Endothelial cell of umbilical vein (primary cell): ENCODE results near the gene KCTD1. TPM values are rescaled to one million over a fixed set of nuclear protein-coding genes. Genes with fewer than 3 reads are reported as not detected.

ENCODE experiments used
- BruUV-seq: library from RNA; stranded (reverse); fragments of 400-500 nt; replicated peaks from 2 replicates; lab custom pipeline; 2021; lab: Mats Ljungman, UMichigan
- CTCF ChIA-PET: fragments of 300-600, 350-600 bp; sonication (Branson Sonifier 250); formaldehyde crosslinking; loops from one replicate; lab custom pipeline; 2021; ENCODE audit warnings: antibody characterized with exemption, inconsistent platforms; lab: Charles Lee
- POLR2A ChIA-PET: fragments of 300-600, 350-600 bp; sonication (Branson Sonifier 250); formaldehyde crosslinking; loops from one replicate; lab custom pipeline; 2021; ENCODE audit warnings: antibody characterized with exemption, inconsistent platforms; lab: Charles Lee
- DNase-seq: peaks from one replicate; pipeline ENCODE4 v3.0.0-alpha.2; 2011; ENCODE audit warnings: low read depth, low spot score
- FAIRE-seq: peaks from 2 replicates; lab custom pipeline; 2011; peaks lifted over from hg19 to GRCh38; lab: Jason Lieb, UNC
- H2AFZ ChIP-seq: 2 replicates; pipeline ENCODE4 v1.6.0; 2012; ENCODE audit warnings: low read depth, low read length, control low read depth, inconsistent platforms
- H3K27ac ChIP-seq: 2 replicates; pipeline ENCODE4 v1.5.1; 2011; ENCODE audit warnings: low read depth, mild to moderate bottlenecking, control low read depth, low read length, moderate library complexity; ENCODE audit not compliant: insufficient read depth
- H3K27me3 ChIP-seq, 2 experiments: 2 replicates each; pipeline versions ENCODE4 v1.6.0 to v1.6.1; 2011; ENCODE audit warnings: low read length in 2 of 2, mixed read lengths in 1 of 2; ENCODE audit not compliant: control insufficient read depth in 2 of 2, insufficient read depth in 2 of 2
- H3K36me3 ChIP-seq, 2 experiments: 2 replicates in 1 of 2; 3 replicates in 1 of 2; pipeline ENCODE4 v1.5.1; 2011; ENCODE audit warnings: low read length in 2 of 2, mild to moderate bottlenecking in 1 of 2, moderate library complexity in 1 of 2; ENCODE audit not compliant: control insufficient read depth in 2 of 2, insufficient read depth in 2 of 2; ENCODE audit errors: extremely low read depth in 1 of 2
- H3K4me1 ChIP-seq: 3 replicates; pipeline ENCODE4 v1.5.1; 2011; ENCODE audit warnings: mild to moderate bottlenecking, low read length; ENCODE audit not compliant: control insufficient read depth, insufficient read depth; ENCODE audit errors: extremely low read depth
- H3K4me2 ChIP-seq: 2 replicates; pipeline ENCODE4 v1.6.1; 2011; ENCODE audit warnings: low read length, control low read depth, mixed read lengths; ENCODE audit not compliant: insufficient read depth
- H3K4me3 ChIP-seq, 3 experiments: fragments of 200-600 bp in 1 of 3; sonication (generic), shearing (Covaris generic) in 1 of 3; replicated peaks in 1 of 3; 2 replicates each; pipeline ENCODE4 v1.5.1; 2011 to 2016; ENCODE audit warnings: control low read depth in 3 of 3, low read length in 3 of 3, mild to moderate bottlenecking in 2 of 3, inconsistent platforms in 1 of 3, low read depth in 1 of 3, moderate library complexity in 1 of 3; ENCODE audit not compliant: insufficient read depth in 1 of 3
- H3K79me2 ChIP-seq: 2 replicates; pipeline ENCODE4 v1.6.0; 2012; ENCODE audit warnings: low read length, inconsistent platforms; ENCODE audit not compliant: control insufficient read depth, insufficient read depth
- H3K9ac ChIP-seq: replicated peaks from 2 replicates; pipeline ENCODE3; 2011; ENCODE audit warnings: low read length, control low read depth; ENCODE audit not compliant: insufficient read depth; ENCODE audit errors: extremely low read depth
- H3K9me1 ChIP-seq: replicated peaks from 3 replicates; pipeline ENCODE4 v1.6.0; 2011; ENCODE audit warnings: mild to moderate bottlenecking, low read length; ENCODE audit not compliant: control insufficient read depth, insufficient read depth; ENCODE audit errors: extremely low read depth
- H3K9me3 ChIP-seq: replicated peaks from 2 replicates; pipeline ENCODE4 v1.5.1; 2012; ENCODE audit warnings: low read length, inconsistent platforms; ENCODE audit not compliant: control insufficient read depth, insufficient read depth
- H4K20me1 ChIP-seq: replicated peaks from 2 replicates; pipeline ENCODE3; 2011; ENCODE audit warnings: mild to moderate bottlenecking, low read length; ENCODE audit not compliant: control insufficient read depth, insufficient read depth; ENCODE audit errors: extremely low read depth
- EZH2 ChIP-seq: IDR thresholded peaks from 2 replicates; pipeline ENCODE4 v1.6.1; 2012; ENCODE audit warnings: borderline replicate concordance, low read depth, mild to moderate bottlenecking, moderate library complexity, low read length, inconsistent platforms; ENCODE audit not compliant: severe bottlenecking
- FOS ChIP-seq: IDR thresholded peaks from 2 replicates; pipeline ENCODE4 v1.6.1; 2011; ENCODE audit warnings: mild to moderate bottlenecking, low read length, moderate library complexity, borderline replicate concordance; ENCODE audit not compliant: insufficient read depth
- GATA2 ChIP-seq: IDR thresholded peaks from 2 replicates; pipeline ENCODE4 v1.7.0; 2011; ENCODE audit warnings: low read depth, mild to moderate bottlenecking, moderate library complexity, mixed read lengths, low read length; ENCODE audit not compliant: insufficient read length, insufficient read depth
- JUN ChIP-seq: IDR thresholded peaks from 2 replicates; pipeline ENCODE4 v1.6.1; 2011; ENCODE audit warnings: borderline replicate concordance, low read depth; ENCODE audit not compliant: insufficient read length, insufficient read depth
- POLR2A ChIP-seq: IDR thresholded peaks from 2 replicates; pipeline ENCODE4 v1.6.1; 2012; ENCODE audit warnings: low read depth, mild to moderate bottlenecking, control low read depth, low read length
- POLR2AphosphoS5 ChIP-seq: IDR thresholded peaks from 2 replicates; pipeline ENCODE4 v1.6.1; 2012; ENCODE audit warnings: low read depth, mild to moderate bottlenecking, control low read depth, low read length, moderate library complexity; ENCODE audit not compliant: insufficient read depth
- dilution Hi-C: fragments of 300-500 bp; cut with MboI; formaldehyde crosslinking; loops from one replicate; pipeline ENCODE4 v1.15.0; 2019; ENCODE audit warnings: low sequenced_read_pairs; ENCODE audit not compliant: extremely low pct_ligation_motif_present
- intact Hi-C: fragments of 100-400 bp; cut with micrococcal nuclease; formaldehyde crosslinking; loops from one replicate; pipeline ENCODE4 v1.10.0; 2022
- polyA plus RNA-seq, 4 experiments: library from polyadenylated mRNA; depleted of rRNA in 3 of 4; stranded (reverse) in 3 of 4; unstranded in 1 of 4; fragments of >200 nt; gene quantifications; 2 replicates each; pipeline versions ENCODE4 v1.2.1 to v1.2.3, GENCODE V29; 2011 to 2012; ENCODE audit warnings: missing spikeins in 1 of 4
- total RNA-seq: library from RNA; stranded (reverse); gene quantifications from 2 replicates; pipeline ENCODE4 v1.2.3, GENCODE V29; 2021
- TF ChIP-seq, protein P1 (sequence below): IDR thresholded peaks from 2 replicates; pipeline ENCODE4 v1.6.1; 2011; ENCODE audit not compliant: insufficient read depth, insufficient read length
- TF ChIP-seq, protein P2 (sequence below), 2 donors: IDR thresholded peaks; 1 replicate in 1 of 2; 2 replicates in 1 of 2; pipeline ENCODE4 v1.5.1; 2011; ENCODE audit warnings: low read length in 2 of 2, mild to moderate bottlenecking in 2 of 2, moderate library complexity in 2 of 2, control low read depth in 1 of 2, inconsistent platforms in 1 of 2, low read depth in 1 of 2; ENCODE audit not compliant: insufficient read depth in 1 of 2; ENCODE audit errors: extremely low read depth in 1 of 2

Gene KCTD1
- total and polyA plus RNA-seq, 2 donors (not counting 3 experiments of a cell fraction or from before 2014, with no cell fraction given): 6.1 to 12.1 TPM

DNA sequence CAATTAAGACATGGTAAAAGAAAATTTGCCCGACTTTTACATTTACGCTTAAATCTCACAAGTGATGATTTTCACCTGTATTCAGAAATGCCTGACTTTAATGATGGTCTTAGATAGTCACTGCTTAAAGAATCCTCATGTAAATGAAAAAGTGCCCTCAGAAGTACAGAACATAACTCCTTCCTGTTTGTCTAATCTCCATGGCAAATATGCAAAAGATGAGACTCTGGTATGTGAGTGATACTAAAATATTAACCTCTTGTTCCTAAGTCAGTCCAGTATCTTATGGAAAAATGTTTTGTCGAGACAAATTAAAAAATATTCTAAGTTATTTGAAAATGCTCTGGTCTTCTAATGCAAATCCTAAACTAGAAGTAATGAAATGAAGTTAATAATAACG lies 29.2 kb downstream of the KCTD1 start:
- Histone ChIP-seq H3K27me3 (no peaks in the 10 kb centered on the region), H3K27ac (no peak overlapping the region), H3K9ac (no peak overlapping the region), H3K4me1 (no peaks in the 10 kb centered on the region), H3K9me1 (no peaks in the 10 kb centered on the region), H3K4me2 (no peak overlapping the region), H4K20me1 (no peaks in the 10 kb centered on the region), H3K36me3 (no peaks in the 10 kb centered on the region), H2AFZ (no peak overlapping the region), H3K4me3 (no peak overlapping the region), H3K9me3 (no peaks in the 10 kb centered on the region), H3K79me2 (no peaks in the 10 kb centered on the region)
- intact Hi-C loops (no loop called here), dilution Hi-C loops (no loop called here)
- FAIRE-seq (no peak), DNase-seq (no peak)
- ChIA-PET POLR2A (no interaction called here), CTCF (interaction anchor here (0.6 to 1.8 kb wide), 2 partner anchors 8 to 735 kb away, joined by 3 to 5 read pairs; no protein-coding TSS in a partner anchor)
- TF ChIP-seq FOS (no peak), GATA2 (no peak)
- no TSS peak for BruUV-seq

DNA sequence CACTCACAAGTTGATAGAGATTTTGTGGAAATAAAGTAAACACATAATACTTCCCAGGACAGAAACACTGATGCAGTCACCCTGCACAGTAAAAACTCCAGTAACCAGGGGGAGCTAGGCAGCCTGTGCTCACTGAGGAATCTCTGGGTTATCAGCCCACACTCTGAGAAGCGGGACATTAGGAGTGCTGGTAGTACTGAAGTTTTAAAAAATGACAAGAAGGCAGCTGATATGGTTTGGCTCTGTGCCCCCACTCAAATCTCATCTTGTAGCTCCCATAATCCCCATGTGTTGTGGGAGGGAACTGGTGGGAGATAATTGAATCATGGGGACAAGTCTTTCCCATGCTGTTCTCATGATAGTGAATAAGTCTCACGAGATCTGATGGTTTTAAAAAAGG lies 31.4 kb downstream of the KCTD1 start:
- H3K79me2 ChIP-seq: no peaks in the 10 kb centered on the region
- dilution Hi-C loops: no loop called here
- H3K27ac ChIP-seq: no peak overlapping the region
- FAIRE-seq (no peak), DNase-seq (no peak)
- no peaks in the 10 kb centered on the region for H3K9me1 ChIP-seq
- TF ChIP-seq FOS (no peak), GATA2 (no peak), POLR2A (no peak), JUN (no peak), POLR2AphosphoS5 (no peak), EZH2 (no peak)
- TF ChIP-seq, protein P1, sequence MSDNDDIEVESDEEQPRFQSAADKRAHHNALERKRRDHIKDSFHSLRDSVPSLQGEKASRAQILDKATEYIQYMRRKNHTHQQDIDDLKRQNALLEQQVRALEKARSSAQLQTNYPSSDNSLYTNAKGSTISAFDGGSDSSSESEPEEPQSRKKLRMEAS: no peak
- TF ChIP-seq, protein P2, sequence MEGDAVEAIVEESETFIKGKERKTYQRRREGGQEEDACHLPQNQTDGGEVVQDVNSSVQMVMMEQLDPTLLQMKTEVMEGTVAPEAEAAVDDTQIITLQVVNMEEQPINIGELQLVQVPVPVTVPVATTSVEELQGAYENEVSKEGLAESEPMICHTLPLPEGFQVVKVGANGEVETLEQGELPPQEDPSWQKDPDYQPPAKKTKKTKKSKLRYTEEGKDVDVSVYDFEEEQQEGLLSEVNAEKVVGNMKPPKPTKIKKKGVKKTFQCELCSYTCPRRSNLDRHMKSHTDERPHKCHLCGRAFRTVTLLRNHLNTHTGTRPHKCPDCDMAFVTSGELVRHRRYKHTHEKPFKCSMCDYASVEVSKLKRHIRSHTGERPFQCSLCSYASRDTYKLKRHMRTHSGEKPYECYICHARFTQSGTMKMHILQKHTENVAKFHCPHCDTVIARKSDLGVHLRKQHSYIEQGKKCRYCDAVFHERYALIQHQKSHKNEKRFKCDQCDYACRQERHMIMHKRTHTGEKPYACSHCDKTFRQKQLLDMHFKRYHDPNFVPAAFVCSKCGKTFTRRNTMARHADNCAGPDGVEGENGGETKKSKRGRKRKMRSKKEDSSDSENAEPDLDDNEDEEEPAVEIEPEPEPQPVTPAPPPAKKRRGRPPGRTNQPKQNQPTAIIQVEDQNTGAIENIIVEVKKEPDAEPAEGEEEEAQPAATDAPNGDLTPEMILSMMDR (IDR thresholded peaks at IDR 0.05; ENCODE audit: extremely low read depth in 1 of 2, insufficient read depth in 1 of 2, low read depth in 1 of 2, low read length in 2 of 2): no peak
- no peaks in the 10 kb centered on the region for H3K9me3 ChIP-seq
- no peak overlapping the region for H3K9ac ChIP-seq
- ChIA-PET CTCF (interaction anchor here (1.1 to 2.4 kb wide), 3 partner anchors 10 to 133 kb away, joined by 3 to 6 read pairs (median 3); no protein-coding TSS in a partner anchor), POLR2A (no interaction called here)
- BruUV-seq: no TSS peak
- H3K36me3 ChIP-seq: no peaks in the 10 kb centered on the region
- H3K4me3 ChIP-seq: no peak overlapping the region
- intact Hi-C loops: no loop called here
- H3K4me2 ChIP-seq: no peak overlapping the region
- no peaks in the 10 kb centered on the region for H3K4me1 ChIP-seq
- H2AFZ ChIP-seq: no peak overlapping the region
- no peaks in the 10 kb centered on the region for H3K27me3 ChIP-seq
- no peaks in the 10 kb centered on the region for H4K20me1 ChIP-seq
